Skeletal muscle satellite cell (primary cell): ENCODE data around the gene SUPT4H1.

Source experiments
- H3K27me3 ChIP-seq: 2 replicates; pipeline ENCODE4 v1.7.0; 2013; ENCODE audit warnings: low read length; ENCODE audit not compliant: control insufficient read depth, insufficient read depth
- H3K36me3 ChIP-seq: 2 replicates; pipeline ENCODE4 v1.7.0; 2013; ENCODE audit warnings: mild to moderate bottlenecking, control low read depth, low read length; ENCODE audit not compliant: insufficient read depth
- H3K4me1 ChIP-seq: 2 replicates; pipeline ENCODE4 v1.7.0; 2013; ENCODE audit warnings: low read length; ENCODE audit not compliant: control insufficient read depth, insufficient read depth
- H3K4me2 ChIP-seq: 2 replicates; pipeline ENCODE4 v1.7.0; 2013; ENCODE audit warnings: mild to moderate bottlenecking, low read length
- H3K4me3 ChIP-seq: 2 replicates; pipeline ENCODE4 v1.7.0; 2013; ENCODE audit warnings: low read length
- H3K9ac ChIP-seq: 2 replicates; pipeline ENCODE4 v1.7.0; 2013; ENCODE audit warnings: mild to moderate bottlenecking, low read depth, low read length, moderate library complexity
- H3K9me3 ChIP-seq: replicated peaks from 2 replicates; pipeline ENCODE4 v1.7.0; 2013; ENCODE audit warnings: mild to moderate bottlenecking, control low read depth, low read length

Gene SUPT4H1

DNA sequence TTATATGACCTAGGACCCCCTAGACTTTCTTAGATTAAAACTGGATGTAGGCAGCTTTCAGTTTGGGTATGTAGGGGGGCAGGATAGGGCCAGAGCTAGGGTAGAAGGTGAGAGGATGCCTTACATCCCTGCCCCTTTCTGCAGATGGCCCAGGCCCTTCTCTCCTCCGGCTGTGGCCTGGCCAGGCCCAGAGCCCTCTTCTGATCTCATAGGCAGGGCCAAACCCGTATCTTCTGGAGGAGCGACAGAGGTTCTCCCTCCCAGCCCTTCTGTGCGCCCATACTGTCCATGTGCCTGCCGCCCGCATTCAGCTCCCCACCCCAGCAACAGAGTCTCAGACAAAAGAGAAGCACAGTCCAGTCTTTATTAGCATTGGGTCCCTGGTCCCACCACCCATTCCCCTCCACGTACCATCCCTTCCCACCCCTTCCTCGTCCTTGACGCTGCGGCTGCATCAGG is 21.4 kb downstream of the SUPT4H1 start:
- Histone ChIP-seq H3K36me3 (no peaks in the 10 kb centered on the region), H3K9ac (no peak overlapping the region), H3K9me3 (no peaks in the 10 kb centered on the region), H3K4me1 (no peaks in the 10 kb centered on the region), H3K4me3 (no peak overlapping the region), H3K27me3 (peaks cover 39% of the 10 kb centered on the region), H3K4me2 (no peak overlapping the region)

- Histone ChIP-seq H3K9me3 (no peaks in the 10 kb centered on the region), H3K4me1 (no peaks in the 10 kb centered on the region), H3K36me3 (no peaks in the 10 kb centered on the region), H3K4me2 (no peak overlapping the region), H3K27me3 (peaks cover 44% of the 10 kb centered on the region), H3K9ac (no peak overlapping the region), H3K4me3 (no peak overlapping the region)
Observed at GRCh38 chr17:58329810-58330537, 22.0 kb downstream of the SUPT4H1 start.

- no peak overlapping the region for H3K9ac ChIP-seq
Observed at GRCh38 chr17:58329035-58329809, 22.8 kb downstream of the SUPT4H1 start.

DNA sequence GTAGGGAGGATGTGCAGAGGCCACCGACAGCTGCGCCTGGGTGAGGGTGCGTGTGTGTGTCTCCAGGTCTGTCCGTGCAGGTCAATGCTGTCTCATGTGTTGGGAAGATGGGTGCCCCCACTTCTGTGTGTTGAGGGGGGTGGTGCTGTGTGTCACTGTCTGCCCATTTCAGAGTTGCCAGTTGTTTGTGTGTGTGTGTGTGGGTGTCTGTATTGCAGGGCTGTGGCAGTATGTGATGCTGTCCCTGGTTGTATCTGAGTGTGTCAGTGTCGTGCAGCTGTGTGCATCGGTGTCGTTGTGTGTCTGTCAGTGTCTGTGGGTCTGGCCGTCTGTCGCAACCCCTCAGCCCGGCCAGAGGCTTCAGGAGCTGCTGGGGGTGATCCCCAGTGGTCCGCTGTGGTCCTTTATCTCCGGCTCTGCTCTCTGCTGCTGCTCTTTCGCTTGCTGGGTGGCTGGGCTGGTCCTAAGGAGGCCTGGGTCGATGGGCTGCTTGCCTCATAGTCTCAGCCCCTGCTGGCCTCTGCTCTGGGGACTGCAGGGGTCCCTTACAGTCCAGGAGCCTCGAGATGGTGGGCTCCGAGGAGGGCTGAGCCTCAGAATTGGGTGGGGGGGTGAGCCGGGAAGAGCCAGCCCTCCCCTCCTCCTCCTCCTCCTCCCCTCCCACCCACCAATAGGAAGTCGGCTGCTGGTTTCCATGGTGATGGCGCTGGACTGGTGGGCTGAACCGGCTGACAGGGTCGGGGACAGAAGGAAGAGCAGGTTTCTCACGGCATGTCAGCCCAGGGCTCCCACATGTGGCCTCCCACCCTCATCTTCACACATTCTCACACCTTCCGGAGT is 23.6 kb downstream of the SUPT4H1 start, which contains the start of gene TSPOAP1:
TSPOAP1 (minus strand) TSS at position 601 of the 840 bp plus-strand sequence. CDS start 875 bp downstream, outside the sequence.
- H3K36me3 ChIP-seq = no peaks in the 10 kb centered on the region
- no peaks in the 10 kb centered on the region for H3K9me3 ChIP-seq
- no peak within 1 kb of the TSS for H3K4me3 ChIP-seq
- H3K4me1 ChIP-seq = no peaks in the 10 kb centered on the region
- peaks cover 59% of the 10 kb centered on the region for H3K27me3 ChIP-seq
- no peak within 1 kb of the TSS for H3K4me2 ChIP-seq
- H3K9ac ChIP-seq = no peak within 1 kb of the TSS

More at GRCh38 chr17:58329035-58329809, 22.8 kb downstream of the SUPT4H1 start:
- Histone ChIP-seq H3K9me3 (no peaks in the 10 kb centered on the region), H3K4me3 (no peak overlapping the region), H3K36me3 (no peaks in the 10 kb centered on the region), H3K4me1 (no peaks in the 10 kb centered on the region), H3K4me2 (no peak overlapping the region), H3K27me3 (peaks cover 51% of the 10 kb centered on the region)

- Histone ChIP-seq H3K36me3 (no peaks in the 10 kb centered on the region), H3K27me3 (peaks cover 67% of the 10 kb centered on the region), H3K9ac (no peak overlapping the region), H3K4me1 (no peaks in the 10 kb centered on the region), H3K4me3 (no peak overlapping the region), H3K9me3 (no peaks in the 10 kb centered on the region), H3K4me2 (no peak overlapping the region)
Observed at GRCh38 chr17:58327363-58328194, 24.4 kb downstream of the SUPT4H1 start.

DNA sequence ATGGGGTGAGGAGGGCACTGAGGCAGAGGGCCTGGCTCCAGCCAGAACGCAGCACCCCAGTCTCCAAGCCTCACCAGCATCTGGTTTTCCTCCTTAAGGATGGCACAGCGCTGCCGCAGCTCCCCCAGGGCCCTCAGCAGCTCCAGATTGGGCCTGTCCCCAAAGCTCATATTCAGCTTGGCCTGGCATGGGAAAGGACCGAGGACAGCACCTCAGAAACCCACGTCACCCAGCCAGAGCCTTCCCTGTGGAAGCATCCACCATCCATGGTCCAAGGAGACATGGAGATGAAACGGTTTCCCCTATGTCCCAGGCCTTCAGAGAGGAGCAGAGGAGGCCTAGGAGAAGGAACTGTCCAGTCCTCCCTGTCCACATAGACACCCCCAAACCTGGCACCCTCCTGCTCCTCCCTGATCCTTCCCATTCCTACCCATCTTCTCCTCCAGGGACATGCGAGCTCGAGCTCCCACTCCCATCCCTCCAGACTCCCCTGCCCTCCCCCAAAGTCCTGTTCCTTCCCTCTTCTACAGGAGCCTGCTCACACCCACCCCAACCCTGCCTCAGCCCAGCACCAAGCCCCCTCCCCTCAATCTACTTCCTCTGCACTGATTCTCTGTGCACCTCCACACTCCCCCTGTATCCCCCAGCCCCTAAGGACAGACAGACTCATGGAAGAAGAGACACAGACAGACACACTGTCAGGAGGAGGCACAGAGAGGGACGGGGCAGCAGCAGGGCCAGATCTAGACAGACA is 25.2 kb downstream of the SUPT4H1 start:
- Histone ChIP-seq H3K36me3 (no peaks in the 10 kb centered on the region), H3K4me3 (no peak overlapping the region), H3K27me3 (peaks cover 69% of the 10 kb centered on the region), H3K9ac (no peak overlapping the region), H3K4me1 (no peaks in the 10 kb centered on the region), H3K9me3 (no peaks in the 10 kb centered on the region), H3K4me2 (no peak overlapping the region)

- H3K4me2 ChIP-seq = no peak overlapping the region
- peaks cover 69% of the 10 kb centered on the region for H3K27me3 ChIP-seq
- H3K9ac ChIP-seq = no peak overlapping the region
- no peaks in the 10 kb centered on the region for H3K9me3 ChIP-seq
- no peak overlapping the region for H3K4me3 ChIP-seq
- no peaks in the 10 kb centered on the region for H3K4me1 ChIP-seq
- H3K36me3 ChIP-seq = no peaks in the 10 kb centered on the region
Observed at GRCh38 chr17:58325976-58326468, 26.0 kb downstream of the SUPT4H1 start.

DNA sequence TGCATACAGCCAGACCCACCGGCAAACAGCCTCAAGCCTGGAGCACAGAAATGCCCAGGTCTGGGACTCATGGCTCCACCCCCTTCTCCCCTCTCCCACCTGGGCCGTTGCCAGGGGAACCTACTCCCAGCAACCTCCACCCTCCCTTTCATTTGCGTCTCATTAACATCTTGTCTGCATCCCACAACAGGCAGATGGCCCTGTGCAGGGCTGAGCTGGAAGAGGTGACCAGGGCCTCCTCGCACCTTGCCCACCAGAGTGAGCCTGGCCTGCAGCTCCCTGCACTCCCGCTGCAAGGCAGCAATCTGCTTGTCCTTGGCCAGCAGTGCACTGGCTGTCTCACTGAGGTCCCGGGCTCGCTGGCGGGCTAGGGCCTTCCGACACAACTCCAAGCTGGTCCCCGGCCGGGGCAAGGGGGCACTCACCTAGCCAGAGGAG is 26.7 kb downstream of the SUPT4H1 start:
- H3K4me1 ChIP-seq = no peaks in the 10 kb centered on the region

DNA sequence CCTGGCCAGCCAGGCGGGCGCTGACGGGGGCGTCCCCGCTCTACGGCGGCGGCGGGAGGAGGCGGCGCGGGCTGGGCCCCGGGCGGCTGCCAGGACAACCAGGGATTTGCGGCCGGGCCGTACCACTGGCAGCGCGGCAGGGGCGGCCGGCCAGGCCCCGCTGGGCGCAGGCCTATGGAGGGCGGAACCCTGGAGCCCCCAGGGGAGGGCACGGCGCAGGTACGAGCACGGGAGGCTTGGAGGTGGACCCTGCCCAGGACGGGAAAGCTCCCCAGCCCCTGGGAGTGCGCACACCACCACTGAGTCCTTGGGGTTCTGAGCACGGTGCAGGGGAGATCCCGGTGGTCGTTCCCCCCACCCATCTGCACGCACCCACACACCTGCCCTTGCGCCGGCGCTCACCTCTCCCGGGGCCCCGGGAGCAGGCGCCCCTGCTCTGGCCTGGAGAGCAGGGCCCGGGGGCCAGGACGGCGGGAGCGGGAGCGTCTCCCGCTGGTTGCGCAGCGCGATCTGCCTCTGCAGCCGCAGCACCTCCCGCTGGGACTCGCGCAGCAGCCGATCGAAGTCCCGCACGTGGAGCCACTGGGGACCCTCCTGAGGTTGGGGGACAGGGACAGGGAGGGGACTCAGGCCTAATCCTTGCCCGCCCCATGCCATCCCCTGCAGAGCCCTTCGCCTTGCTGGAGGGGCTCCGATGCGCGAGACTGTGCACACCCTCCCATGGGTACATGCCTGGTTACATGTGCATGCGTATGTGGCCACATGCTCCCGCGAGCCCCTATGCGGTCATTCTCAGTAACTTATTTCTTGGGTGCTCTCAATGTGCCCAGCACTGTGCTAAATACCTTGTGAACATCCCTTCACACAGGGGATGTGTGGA is 27.4 kb downstream of the SUPT4H1 start:
- no peaks in the 10 kb centered on the region for H3K36me3 ChIP-seq
- peak overlapping the region; percentile 24 for H3K4me3 ChIP-seq
- H3K4me2 ChIP-seq = peak overlapping the region; percentile 29
- no peaks in the 10 kb centered on the region for H3K4me1 ChIP-seq
- H3K9ac ChIP-seq = no peak overlapping the region
- peaks cover 68% of the 10 kb centered on the region for H3K27me3 ChIP-seq
- no peaks in the 10 kb centered on the region for H3K9me3 ChIP-seq

More for the DNA sequence above, 26.7 kb downstream of the SUPT4H1 start:
- Histone ChIP-seq H3K4me3 (no peak overlapping the region), H3K9ac (no peak overlapping the region), H3K9me3 (no peaks in the 10 kb centered on the region), H3K36me3 (no peaks in the 10 kb centered on the region), H3K4me2 (no peak overlapping the region), H3K27me3 (peaks cover 69% of the 10 kb centered on the region)
